Hematopoietic multipotent progenitor cell (in vitro differentiated cells): ENCODE data around the gene NID1. TPM values are rescaled to one million over a fixed set of nuclear protein-coding genes. Genes with fewer than 3 reads are reported as not detected.
A peak's percentile ranks its signal among the peaks of the same experiment; 100 is the strongest.

Experiments used
- DNase-seq, 3 donors: peaks; one replicate each; pipeline ENCODE4 v3.0.0-alpha.2; 2011 to 2015; ENCODE audit warnings: low read depth in 2 of 3, low spot score in 2 of 3
- total RNA-seq: library from RNA; depleted of rRNA; stranded (reverse); fragments of >200 nt; gene quantifications from one replicate; pipeline ENCODE4 v1.2.3, GENCODE V29; 2012

Gene NID1
- total RNA-seq = 0.27 TPM

DNA sequence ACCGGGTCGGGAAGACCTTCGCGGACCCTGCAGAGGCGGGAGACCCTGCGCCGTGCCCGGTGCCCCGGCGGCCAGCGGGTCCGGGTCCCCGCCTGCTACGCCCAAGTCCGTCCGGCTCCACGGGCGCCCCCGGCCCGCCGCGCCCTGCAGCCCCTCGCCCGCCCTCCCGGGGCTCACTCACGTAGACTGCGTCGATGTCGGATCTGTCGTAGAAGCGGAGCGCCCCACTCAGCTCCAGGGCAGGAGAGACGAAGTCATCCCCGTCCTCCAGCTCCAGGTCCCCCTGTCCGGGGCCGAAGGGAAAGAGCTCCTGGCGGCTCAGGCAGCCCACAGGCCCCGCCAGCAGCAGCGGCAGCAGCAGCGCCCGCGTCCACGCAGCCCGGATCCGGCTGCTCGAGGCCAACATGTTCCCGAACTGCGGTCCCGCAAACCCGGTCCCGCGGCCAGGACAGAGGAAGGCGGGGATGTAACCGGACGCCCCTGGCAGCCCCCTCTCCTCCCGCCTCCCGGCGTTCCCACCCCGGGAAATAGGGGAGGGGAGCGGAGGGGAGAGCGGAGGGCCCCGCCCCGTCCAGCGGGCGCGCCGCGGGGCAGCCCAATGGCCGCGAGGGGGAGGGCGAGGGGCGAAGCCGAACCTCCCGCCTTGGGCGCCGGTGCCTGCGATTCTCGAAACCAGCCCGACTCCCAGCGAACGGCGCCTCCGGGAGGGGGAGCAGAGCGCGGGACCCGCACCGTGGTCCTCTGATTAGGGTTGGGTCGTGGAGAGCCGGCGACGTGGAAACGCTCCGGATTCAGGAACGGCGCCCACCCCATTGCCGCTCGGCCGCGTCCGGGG is at the start of gene NID1:
Gene NID1 (minus strand): TSS at position 417 of the 835 bp plus-strand sequence. CDS start 11 bp downstream, at position 406.
- peak in 1 of 3 donors; percentile 28 for DNase-seq

- DNase-seq = no peak
Measured at GRCh38 chr1:236114076-236114747, 49.3 kb upstream of the NID1 start.

DNA sequence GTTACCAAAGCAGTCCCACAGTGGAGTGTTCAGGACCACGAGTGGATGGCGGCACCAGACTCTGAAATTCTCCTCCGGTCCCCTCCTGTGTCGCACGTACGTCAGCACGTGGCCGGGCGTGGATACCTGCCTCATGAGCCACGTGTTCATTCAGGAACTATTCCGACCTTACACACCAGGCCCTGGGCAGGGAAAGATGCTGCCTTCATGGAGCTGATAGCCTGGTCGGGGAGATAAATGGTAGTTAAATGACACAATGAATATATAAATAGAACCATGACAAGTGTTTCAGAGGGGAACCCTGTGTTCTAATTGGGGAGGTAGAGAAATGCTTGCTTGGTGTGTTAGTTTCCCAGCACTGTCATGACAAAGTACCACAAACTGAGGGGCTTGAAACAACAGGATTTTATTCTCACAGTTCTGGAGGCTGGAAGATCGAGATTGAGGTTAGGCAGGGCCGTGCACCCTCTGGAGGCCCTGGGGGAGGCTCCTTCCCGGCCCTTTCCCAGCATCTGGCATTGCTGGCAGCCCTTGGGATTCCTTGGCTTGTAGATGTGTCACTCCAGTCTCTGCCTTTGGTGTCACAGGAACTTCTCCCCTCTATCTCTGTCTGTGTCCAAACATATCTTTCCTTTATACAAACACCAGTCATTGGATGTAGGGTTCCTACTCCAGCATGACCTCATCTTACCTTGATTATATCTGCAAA is 48.6 kb upstream of the NID1 start:
- no peak for DNase-seq

DNA sequence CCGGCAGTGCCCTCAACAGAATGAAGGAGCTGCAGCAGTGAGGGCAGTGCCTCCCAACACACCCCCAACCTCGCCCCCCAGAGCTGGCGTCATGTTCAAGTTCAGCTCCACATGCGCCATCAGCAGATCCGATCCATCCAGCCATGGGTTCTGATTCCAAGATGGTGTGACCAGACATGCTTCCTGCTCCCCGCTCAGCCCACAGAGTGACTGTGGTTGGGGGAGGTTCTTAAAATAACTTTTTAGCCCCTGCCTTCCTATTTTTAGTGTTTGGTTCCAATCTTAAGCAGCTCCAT is 47.4 kb upstream of the NID1 start:
- no peak for DNase-seq

DNA sequence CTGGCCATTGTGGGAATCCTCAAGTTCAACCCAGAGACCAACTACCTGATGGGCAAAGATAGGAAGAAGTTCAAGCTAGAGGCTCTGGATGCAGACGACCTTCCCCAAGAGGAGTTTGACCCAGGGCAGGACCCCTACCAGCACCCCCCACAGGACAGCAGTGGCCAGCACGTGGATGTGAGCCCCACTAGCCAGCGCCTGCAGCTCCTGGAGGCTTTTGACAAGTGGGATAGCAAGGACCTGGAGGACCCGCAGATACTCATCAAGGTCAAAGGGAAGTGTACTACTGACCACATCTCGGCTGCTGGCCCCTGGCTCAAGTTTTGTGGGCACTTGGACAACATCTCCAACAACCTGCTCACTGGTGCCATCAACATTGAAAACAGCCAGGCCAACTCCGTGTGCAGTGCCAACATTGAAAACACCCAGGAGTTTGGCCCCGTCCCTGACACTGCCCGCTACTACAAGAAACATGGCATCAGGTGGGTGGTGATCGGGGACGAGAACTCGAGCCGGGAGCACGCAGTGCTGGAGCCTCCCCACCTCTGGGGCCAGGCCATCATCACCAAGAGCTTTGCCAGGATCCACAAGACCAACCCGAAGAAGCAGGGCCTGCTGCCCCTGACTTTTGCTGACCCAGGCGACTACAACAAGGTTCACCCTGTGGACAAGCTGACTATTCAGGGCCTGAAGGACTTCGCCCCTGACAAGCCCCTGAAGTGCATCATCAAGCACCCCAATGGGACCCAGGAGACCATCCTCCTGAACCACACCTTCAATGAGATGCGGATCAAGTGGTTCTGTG is 46.8 kb upstream of the NID1 start:
- no peak for DNase-seq

DNA sequence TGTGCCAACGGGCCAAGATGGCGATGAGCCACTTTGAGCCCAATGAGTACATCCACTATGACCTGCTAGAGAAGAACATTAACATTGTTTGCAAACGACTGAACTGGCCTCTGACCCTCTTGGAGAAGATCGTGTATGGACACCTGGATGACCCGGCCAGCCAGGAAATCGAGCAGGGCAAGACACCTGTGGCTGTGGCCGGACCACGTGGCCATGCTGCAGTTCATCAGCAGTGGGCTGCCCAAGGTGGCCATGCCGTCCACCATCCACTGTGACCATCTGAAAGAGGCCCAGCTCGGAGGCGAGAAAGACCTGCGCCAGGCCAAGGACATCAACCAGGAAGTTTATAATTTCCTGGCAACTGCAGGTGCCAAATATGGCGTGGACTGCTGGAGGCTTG is 45.2 kb upstream of the NID1 start:
- DNase-seq = no peak

DNA sequence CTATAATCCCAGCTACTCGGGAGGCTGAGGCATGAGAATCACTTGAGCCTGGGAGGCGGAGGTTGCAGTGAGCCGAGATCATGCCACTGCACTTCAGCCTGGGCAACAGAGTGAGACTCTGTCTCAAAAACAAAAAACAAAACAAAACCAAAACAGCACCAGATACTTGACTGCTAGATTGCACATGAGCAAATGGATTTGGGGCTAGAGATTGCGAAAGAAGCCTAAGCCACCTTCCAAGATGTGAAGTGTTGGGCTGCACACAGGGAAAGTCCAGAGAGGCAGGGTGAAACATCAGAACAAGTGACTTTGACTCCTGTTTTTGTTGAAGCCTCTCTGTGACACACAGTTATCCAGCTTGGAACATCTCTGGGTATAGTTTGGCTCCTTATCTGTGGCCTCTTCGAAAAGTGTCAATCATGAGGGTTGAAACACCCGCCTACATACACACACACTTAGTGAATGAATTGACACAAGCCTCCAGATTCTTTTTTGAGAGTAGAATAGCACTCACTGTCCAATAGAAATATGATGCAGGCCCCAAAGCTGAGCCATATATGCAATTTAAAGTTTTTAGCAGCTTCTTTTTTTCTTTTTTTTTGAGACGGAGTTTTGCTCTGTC is 43.2 kb upstream of the NID1 start:
- no peak for DNase-seq

DNA sequence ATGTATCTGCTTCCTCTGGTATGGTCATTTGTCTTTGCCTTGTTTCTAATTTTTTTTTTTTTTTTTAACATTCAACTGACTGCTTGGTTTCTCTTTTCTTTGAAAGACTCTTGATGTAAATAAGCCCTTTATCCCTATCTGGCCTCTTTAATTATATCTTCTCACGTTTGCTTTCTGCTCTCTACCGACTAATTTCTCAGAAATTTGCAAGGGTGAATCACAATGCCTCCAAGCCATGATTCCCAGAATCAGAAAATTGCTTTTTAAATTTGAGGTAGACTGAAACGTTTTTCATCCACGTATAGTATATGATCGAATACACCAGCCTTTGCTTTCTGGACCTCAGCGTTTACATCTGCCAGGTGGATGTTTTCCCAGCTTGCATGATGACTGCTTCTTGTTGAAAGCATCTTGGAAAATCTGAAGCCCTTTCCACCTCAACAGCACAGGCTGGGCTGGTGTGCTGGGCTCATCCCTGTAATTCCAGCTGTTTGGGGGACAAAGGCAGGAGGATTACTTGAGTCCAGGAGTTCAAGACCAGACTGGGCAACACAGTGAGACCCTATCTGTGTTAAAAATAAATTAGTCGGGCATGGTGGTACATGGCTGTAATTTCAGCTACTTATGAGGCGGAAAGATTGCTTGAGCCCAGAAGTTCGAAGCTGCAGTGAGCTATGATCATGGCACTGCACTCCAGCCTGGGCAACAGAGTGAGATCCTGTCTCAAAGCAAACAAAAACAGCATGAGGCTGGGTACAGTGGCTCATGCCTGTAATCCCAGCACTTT is 42.4 kb upstream of the NID1 start:
- DNase-seq = no peak

DNA sequence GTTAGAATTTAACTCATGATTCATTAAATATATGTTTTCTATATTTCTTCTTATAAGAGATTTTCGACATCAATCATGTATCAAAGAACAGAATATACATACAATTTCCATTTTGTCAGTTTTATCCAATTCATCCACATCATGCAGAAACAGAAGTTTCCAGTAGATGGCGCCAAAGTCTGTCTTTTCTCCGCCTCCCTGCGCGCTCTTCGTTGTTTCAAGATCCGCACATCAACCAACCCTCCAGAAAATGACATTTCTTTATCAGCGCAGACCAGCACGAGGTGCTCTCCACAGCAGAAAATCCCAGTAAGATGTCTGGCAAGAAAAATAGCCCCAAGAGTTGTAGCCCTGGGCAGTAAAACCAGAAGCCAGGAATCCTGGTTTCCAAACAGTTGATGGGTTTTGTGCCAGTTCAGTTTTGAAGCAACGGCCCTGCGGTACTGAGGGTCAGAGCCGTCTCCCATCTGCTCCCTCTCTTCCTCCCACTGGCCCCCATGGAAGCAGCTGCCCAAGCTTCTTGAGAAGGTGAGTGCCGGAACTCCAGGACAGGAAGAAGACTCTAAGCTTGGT is 38.8 kb upstream of the NID1 start:
- peak; percentile 51 to 78 (median 56) for DNase-seq

- no peak for DNase-seq
Measured at GRCh38 chr1:236103059-236103458, 38.2 kb upstream of the NID1 start.

DNA sequence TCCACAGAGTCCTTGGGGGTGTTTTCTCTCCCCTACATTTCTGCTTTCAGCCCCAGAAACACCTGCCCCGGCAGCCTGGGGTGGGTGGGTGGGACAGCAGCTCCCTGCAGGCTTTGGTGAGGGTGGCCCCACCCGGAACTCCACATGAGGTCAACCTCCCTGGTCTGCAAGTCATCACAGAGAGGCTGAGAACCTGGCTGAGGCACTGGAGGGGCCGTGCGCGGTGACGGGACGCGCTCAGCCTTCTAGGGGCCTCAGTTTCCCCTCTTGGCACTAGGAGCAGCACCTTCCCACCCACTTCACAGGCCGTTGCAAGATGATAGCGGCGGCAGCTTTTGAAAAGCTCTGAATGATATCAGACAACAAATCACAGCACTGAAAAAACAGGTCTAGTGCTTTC is 37.7 kb upstream of the NID1 start:
- no peak for DNase-seq

- DNase-seq = no peak
Measured at GRCh38 chr1:236101233-236102200, 36.6 kb upstream of the NID1 start.

- no peak for DNase-seq
Measured at GRCh38 chr1:236100799-236101198, 35.9 kb upstream of the NID1 start.

DNA sequence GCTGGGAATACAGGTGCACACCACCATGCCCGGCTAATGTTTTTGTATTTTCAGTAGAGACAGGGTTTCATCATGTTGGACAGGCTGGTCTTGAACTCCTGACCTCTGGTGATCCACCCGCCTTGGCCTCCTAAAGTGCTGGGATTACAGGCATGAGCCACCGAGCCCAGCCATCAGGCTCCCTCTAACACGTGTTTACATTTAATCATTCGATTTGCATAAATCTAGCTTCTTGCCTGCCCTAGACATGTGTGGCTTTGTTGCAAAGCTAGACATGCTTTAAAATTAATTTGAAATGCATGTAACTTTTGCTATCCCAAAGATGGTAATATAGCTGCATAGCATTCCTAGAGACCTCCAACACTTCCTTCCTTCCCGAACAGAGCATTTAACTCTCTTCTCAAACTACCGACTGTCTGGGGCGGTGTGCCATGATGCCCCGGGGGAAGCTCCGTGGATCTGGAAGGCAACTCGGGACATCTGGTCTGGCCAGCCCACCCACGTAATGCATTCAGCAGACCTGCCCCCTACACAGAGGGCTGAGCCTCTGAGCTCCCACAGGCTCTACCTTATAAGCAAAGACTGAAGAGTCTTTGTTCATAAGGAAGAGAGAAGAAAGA is 34.6 kb upstream of the NID1 start:
- no peak for DNase-seq

GRCh38 chr1:236098267-236098666 is 33.4 kb upstream of the NID1 start:
- no peak for DNase-seq

DNA sequence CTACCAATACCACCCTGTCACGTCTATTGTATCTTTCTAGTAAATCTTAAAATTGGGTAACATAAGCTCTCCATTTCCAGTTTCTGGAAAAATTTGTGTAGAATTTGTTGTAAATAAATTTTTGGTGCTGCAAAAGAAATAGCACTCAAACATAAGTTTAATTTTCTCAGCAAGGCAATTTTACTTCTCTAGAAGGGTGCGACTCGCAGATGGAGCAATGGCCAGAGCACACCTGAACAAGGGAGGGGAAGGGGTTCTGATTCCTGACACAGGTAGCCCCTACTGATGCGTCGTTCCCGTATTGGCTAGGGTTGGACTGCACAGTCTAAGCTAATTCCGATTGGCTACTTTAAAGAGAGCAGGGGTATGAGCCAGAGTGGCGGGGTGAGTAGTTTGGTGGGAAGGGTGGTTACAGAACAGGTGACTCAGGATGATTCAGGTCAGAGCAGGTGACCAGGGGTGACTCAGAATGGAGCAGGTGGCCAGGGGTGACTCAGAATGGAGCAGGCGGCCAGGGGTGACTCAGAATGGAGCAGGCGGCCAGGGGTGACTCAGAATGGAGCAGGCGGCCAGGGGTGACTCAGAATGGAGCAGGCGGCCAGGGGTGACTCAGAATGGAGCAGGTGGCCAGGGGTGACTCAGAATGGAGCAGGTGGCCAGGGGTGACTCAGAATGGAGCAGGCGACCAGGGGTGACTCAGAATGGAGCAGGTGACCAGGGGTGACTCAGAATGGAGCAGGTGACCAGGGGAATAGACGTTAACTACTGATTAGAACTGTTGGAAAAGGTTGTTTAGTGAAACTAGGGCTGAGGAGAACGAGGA is 32.0 kb upstream of the NID1 start:
- peak; percentile 63 to 100 (median 91) for DNase-seq
